GM11168 (cell line): ENCODE measurements around the gene ERMP1.

Experiments
- in situ Hi-C: fragments of 300-500 bp; cut with MboI; formaldehyde crosslinking; loops from one replicate; pipeline ENCODE4 v1.12.0; 2022; ENCODE audit warnings: low sequenced_read_pairs; ENCODE audit not compliant: unreplicated experiment

ERMP1 gene

DNA sequence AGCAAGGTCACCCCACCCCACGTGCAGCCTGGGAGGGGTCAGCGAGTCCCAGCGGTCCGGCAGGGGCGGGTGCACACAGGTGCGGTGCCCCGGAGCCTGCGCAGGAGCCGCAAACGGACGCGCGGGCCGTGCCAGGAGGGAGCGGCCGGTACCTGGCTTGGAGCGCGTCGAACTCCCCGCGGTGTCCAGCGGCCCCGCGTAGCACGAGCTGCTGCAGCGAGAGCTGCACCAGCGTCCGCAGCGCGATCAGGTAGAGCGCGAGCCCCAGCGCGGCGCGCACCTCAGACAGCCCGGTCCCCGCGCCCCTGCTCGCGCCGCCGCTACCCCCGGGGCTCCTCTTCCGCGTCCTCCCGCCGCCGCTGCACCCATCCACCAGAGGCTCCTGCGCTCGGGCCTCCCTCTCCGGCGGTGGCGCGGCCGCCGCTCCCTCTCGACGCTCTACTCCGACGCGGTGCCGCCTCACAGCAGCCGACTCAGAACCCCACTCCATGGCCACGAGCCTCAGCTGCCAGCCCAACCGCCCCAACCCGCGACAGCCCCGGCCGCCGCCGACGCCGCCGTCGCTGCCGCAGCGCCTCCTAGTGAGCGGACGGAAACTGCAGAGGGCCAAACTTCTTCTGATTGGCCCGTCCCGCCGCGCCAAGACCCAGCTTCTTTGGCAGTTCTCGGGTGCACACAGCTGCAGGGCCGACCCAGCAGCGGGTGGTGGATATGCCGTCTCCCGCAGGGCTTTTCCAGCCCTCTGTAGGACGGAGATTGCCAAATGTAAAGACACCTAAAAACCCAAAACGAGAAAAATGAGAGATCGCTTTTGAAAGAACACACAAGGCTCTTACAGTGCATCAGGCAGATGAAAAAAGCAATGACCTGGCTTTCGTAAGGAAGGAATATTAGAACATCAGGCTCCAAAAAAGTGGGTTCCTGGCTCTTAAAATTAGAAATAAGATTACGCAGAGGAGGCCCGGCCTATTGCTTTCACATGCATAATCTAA is at the start of gene ERMP1:
TSS of gene ERMP1 (minus strand) at position 580 of the 992 bp plus-strand sequence. CDS start at position 490, 90 bp downstream.
- in situ Hi-C loops: no loop called here

DNA sequence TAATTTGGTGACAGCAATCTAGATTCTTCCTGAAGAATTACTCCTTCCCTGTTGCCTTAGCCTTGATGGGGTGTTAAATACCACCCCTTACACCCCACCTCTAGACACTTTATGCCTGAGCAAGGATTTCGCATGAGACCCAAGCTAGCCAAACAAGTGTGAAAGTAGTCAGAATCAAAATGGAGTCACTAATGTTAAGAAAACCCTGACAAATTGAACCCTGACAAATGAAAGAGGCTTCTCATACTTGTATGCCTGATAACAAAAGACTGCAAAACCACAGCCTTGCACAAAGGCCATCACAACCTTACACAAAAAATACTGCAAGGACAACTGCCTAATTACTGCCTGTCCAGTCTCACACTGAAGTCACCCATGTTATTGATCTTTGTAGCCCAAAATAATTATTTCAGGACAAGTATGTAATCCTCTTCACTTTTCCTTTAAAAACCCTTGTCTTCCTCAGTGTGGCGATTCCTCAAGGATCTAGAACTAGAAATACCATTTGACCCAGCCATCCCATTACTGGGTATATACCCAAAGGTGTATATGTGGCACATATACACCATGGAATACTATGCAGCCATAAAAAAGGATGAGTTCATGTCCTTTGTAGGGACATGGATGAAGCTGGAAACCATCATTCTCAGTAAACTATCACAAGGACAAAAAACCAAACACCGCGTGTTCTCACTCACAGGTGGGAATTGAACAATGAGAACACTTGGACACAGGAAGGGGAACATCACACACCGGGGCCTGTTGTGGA is 49.5 kb upstream of the ERMP1 start:
- in situ Hi-C loops: loop anchor here (10.0 kb wide), 1 partner anchor 442 kb away; the partner anchor contains the start of gene TPD52L3

DNA sequence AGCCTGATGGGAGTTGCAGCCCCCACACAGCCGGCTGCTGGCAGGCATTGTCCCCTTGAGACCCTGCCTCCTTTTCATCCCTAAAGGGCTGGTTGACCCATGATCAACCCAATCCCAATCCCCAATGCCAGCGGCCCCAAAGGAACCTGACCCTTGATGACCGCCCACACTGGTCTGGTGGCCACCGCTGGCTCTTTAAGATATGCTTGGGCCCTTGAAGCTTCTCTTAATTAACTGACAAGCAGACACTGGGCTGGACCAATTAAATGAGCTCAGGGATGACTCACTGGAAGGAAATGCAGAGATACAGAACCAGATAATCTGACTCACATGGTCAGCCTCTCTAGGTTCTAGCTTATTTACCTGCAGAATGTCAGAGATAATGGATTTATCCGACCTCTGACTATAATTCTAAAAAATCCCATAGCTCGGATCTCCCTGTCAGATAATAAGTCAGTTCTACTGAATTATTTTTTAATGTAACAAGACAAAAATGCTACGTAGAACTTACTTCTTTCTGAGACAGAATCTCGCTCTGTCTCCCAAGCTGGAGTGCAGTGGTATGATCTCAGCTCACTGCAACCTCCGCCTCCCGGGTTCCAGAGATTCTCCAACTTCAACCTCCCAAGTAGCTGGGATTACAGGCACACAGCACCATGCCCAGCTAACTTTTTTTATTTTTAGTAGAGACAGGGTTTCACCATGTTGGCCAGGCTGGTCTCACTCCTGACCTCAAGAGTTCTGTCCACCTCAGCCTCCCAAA is 46.7 kb upstream of the ERMP1 start:
- in situ Hi-C loops: loop anchor here (10.0 kb wide), 1 partner anchor 445 kb away; the partner anchor contains the start of gene TPD52L3

GRCh38 chr9:5876711-5877110 is 43.8 kb upstream of the ERMP1 start:
- in situ Hi-C loops: no loop called here

DNA sequence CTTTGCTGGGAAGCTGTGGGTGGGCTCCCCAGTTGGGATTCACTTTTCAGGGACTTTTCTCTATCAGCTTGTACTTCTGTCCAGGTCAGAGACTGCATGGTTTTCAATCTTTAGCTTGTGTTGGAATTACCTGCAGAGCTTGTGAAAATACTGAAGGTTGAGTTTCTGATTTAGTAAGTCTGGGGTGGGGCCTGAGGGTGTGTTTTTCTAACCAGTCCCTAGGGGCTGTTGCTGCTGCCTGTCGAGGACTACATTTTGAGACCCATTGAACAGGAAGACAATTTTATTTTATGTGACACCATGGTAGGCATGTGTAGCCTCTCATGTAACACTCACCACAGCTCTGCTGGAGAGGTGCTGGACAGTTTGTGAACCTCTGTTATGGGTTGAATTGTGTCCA is 43.1 kb upstream of the ERMP1 start:
- in situ Hi-C loops: no loop called here

DNA sequence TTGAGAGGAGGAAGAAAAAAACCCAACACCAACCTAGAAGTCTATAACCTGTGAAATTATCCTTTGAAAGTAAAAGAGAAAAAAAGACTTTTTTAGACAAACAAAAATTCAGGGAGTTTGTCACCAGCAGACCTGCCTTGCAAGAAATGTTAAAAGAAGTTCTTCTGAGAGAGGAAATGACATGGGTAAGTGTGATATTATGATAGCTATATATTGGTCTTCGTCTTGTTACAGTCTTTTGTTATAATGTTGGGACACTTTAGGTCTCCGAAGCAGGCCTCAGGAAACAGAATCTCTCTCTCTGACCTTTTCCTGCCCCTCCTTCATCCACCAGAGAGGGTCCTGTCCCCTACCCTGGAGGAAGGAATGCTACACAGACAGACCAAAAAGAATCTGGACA is 41.1 kb upstream of the ERMP1 start:
- in situ Hi-C loops: no loop called here

- in situ Hi-C loops: no loop called here
These were observed 40.5 kb upstream of the ERMP1 start for GRCh38 chr9:5873439-5873838.

GRCh38 chr9:5872511-5872910 is 39.6 kb upstream of the ERMP1 start:
- in situ Hi-C loops: no loop called here

GRCh38 chr9:5871785-5872184 is 38.9 kb upstream of the ERMP1 start:
- in situ Hi-C loops: no loop called here

DNA sequence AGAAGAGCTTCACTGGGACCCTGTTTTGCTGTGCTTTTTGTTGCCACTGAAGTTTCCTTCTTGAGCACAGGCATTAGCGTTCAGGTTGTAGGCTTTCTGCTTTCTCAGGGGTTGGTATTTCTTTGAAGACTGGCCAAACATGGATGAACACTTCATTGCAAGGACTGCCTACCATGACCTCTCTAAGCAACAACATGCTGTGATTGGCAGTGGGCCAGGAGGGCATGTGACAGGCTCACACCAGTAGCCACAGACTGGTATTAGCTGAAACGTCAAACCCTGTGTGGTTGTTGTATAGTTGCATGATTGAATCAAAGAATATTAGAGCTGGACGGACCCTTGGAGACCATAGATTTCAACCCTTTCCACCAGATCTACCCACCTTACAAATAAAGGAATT is 37.8 kb upstream of the ERMP1 start:
- in situ Hi-C loops: no loop called here

DNA sequence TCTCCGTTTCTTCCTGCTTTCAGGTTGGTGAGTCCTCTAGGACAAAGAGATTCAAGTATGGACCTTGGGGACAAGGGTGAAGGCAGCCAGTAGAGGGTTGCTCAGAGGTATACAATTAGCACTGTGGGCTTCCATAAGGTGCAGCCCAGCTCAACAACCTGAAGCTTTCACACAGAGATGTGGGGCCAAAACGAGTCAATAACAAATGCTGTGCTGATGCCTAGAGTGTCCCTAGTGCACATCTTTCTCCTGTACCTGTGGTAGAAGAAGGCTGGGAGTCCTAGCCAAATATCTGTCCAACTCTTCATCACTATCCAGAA is 37.1 kb upstream of the ERMP1 start:
- in situ Hi-C loops: no loop called here

DNA sequence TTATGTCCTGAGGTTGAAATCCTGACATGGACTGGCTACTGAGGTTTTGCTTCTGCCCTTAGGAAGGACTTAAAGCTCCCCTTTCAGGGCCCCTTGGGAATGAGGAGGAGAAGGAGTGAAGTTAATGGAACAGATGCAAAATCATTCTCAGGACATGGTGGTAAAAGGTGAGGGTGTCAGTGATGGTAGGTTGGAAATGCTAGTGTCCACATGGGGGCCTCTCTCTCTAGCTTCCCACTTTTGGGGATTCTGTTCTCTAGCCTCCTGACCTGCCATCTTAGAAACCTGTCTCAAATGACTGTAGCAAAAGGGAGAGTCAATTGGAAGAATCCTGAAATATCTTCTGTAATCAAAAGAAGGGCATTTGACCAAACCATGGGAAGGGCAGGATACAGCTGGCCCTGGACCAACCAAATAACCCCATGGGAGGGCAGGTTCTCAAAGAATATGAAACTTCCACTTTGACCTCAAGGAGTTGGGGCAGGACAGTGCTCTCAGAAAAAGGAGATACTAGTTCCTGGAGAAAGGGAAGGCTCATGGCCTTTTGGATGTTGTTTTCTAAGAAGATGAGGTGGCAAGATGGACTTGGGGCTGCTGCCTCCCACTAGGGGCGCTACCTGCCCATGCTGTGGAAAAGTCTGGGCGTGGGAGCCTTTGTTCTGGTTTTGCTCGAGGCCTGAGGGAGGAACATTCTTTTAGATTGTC is 36.5 kb upstream of the ERMP1 start:
- in situ Hi-C loops: no loop called here

- in situ Hi-C loops: no loop called here
These were observed 35.3 kb upstream of the ERMP1 start for GRCh38 chr9:5868235-5868634.

DNA sequence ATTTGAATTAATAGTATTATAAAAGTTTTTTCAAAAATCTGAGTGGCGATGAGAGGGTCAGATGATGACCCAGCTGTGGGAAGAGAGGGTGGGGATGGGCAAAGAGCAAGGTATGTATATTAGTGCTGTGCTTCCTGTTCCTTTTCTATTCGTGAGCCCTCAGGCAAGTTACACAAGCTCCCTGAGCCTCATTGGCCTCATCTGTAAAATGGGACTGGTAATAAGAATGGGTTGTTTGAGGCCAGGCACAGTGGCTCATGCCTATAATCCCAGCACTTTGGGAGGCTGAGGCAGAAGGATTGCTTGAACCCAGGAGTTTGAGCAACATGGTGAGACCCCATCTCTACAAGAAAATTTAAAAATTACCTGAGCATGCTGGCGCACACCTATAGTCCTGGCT is 33.8 kb upstream of the ERMP1 start:
- in situ Hi-C loops: no loop called here

DNA sequence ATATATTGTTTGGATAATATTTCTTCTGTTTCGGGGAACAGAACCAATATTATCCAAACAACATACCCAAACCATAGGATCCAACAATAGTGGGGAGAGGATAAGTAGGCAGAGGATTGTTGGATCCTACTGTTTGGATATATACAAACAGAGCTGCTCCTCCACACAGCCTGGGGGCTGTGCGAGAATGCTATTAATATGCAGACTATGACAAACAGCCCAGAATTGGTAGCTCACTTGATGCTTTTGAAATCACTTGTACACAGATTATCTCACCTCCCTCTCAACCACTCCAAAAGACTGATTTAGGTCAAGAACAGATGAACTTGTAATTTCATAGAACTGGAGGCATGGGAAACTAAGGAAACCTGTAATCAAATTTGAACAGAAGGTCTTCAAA is 33.4 kb upstream of the ERMP1 start:
- in situ Hi-C loops: no loop called here

GRCh38 chr9:5864446-5864845 is 31.5 kb upstream of the ERMP1 start:
- in situ Hi-C loops: no loop called here

DNA sequence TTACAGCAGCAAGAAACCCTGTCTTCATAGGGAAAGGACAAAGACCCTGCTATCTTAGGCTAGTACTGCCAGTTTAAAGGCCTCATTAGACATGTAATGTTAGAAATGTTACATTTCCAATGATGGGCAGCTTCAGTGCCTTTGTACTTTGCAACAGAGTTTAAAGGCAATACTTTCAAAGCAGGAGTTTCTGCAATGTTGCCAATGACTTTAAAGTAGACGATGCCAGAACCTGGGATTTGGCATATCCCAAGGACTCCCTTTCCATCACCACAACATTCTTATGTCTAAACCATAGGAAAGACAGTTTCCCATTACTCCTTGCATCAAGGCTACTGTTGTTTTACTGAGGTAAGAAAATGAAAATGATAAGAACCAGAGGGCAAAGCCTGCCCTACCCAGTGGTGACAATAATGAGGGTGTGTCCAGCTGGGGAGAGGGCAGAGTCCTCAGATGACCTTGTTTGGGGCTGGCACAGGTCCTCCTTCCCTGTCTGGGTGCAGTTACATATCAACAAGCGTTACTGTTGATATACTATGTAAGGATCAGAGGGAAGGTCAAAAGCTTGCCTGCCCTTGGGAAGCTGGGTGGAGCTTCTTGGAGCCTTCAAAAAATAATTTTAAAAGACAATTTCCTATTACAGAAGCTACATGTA is 30.3 kb upstream of the ERMP1 start:
- in situ Hi-C loops: no loop called here

GRCh38 chr9:5858833-5859232 is 25.9 kb upstream of the ERMP1 start:
- in situ Hi-C loops: no loop called here

GRCh38 chr9:5857928-5858327 is 25.0 kb upstream of the ERMP1 start:
- in situ Hi-C loops: no loop called here
